ENCODE results near the gene CPAMD8.
"Not testable (repeated sequence)": the region's sequence is repeated elsewhere in the genome, so short reads cannot be mapped to it uniquely, and the experiment has no call there.

The CPAMD8 gene

GRCh38 chr19:17022738-17023137, 3.9 kb downstream of the CPAMD8 start:
- no peak for DNase-seq (ENCODE audit: low read depth, low spot score)
- TF ChIP-seq CTCF (IDR thresholded peaks at IDR 0.05; ENCODE audit: low read depth, low read length), result no peak
- no peak overlapping the region for H3K4me3 ChIP-seq (ENCODE audit: low read depth, low read length)
- in situ Hi-C loops (cut with HindIII; ENCODE audit: low sequenced_read_pairs), result no loop called here

GRCh38 chr19:17021793-17022590, 4.6 kb downstream of the CPAMD8 start:
- H3K4me3 ChIP-seq (ENCODE audit: low read depth, low read length), result no peak overlapping the region
- TF ChIP-seq CTCF (IDR thresholded peaks at IDR 0.05; ENCODE audit: low read depth, low read length), result no peak
- in situ Hi-C loops (cut with HindIII; ENCODE audit: low sequenced_read_pairs), result no loop called here
- DNase-seq (ENCODE audit: low read depth, low spot score), result no peak

- in situ Hi-C loops (cut with HindIII; ENCODE audit: low sequenced_read_pairs), result no loop called here
- DNase-seq (ENCODE audit: low read depth, low spot score), result no peak
- TF ChIP-seq CTCF (IDR thresholded peaks at IDR 0.05; ENCODE audit: low read depth, low read length), result no peak
- no peak overlapping the region for H3K4me3 ChIP-seq (ENCODE audit: low read depth, low read length)
These were observed 5.3 kb downstream of the CPAMD8 start for GRCh38 chr19:17021328-17021727.

DNA sequence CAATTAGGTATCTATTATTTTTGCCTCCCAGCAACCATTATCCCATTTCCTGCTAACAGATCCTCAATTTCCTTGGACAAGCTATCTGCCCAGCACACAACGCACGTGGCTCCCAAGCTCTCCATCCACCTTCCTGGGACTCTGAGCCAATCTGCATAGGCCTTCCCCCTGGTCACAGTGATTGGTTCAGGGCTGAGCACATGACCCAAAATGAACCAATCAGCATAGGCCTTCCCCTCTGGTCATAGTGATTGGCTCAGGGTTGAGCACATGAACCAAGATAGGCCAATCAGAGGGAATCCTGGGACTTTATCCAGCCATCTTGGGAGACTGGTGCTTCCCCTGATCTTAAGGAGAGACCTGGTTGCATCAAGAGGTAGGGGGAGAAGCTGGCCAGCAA, 5.8 kb downstream of the CPAMD8 start:
- TF ChIP-seq CTCF (IDR thresholded peaks at IDR 0.05; ENCODE audit: low read depth, low read length), result no peak
- in situ Hi-C loops (cut with HindIII; ENCODE audit: low sequenced_read_pairs), result no loop called here
- DNase-seq (ENCODE audit: low read depth, low spot score), result no peak
- no peak overlapping the region for H3K4me3 ChIP-seq (ENCODE audit: low read depth, low read length)

GRCh38 chr19:17020385-17020784, 6.2 kb downstream of the CPAMD8 start:
- H3K4me3 ChIP-seq (ENCODE audit: low read depth, low read length), result no peak overlapping the region
- in situ Hi-C loops (cut with HindIII; ENCODE audit: low sequenced_read_pairs), result no loop called here
- TF ChIP-seq CTCF (IDR thresholded peaks at IDR 0.05; ENCODE audit: low read depth, low read length), result no peak
- DNase-seq (ENCODE audit: low read depth, low spot score), result no peak

- DNase-seq (ENCODE audit: low read depth, low spot score), result peak; percentile 8
- H3K4me3 ChIP-seq (ENCODE audit: low read depth, low read length); in situ Hi-C loops (cut with HindIII; ENCODE audit: low sequenced_read_pairs): not testable (repeated sequence)
These were observed 12.3 kb downstream of the CPAMD8 start for GRCh38 chr19:17014212-17014861.

DNA sequence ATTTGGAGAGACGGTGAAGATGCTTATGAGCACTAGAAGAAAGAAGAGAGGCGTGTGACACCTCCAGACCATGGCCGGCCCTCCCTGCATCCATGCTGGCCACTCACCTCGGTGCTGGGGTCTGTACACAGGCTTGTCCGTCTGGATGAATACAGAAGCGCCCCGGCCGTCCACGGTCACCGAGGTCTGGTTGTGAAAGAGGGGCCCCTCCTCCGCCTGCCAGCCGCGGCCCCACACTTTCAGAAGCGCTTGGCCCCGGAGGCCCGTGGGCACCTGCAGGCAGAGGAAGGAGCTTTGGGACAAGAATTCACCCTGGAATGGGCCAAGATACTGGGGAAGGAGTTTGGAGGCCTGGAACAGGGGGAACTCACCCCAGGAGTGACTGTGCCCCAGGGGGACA, 15.1 kb downstream of the CPAMD8 start:
- H3K4me3 ChIP-seq (ENCODE audit: low read depth, low read length), result no peak overlapping the region
- in situ Hi-C loops (cut with HindIII; ENCODE audit: low sequenced_read_pairs), result no loop called here
- TF ChIP-seq CTCF (IDR thresholded peaks at IDR 0.05; ENCODE audit: low read depth, low read length), result no peak
- no peak for DNase-seq (ENCODE audit: low read depth, low spot score)

Measured in astrocyte of the spinal cord (primary cell).